Measurements from ENCODE around the gene CHST12. TPM values are rescaled to one million over a fixed set of nuclear protein-coding genes. Genes with fewer than 3 reads are reported as not detected.

CHST12 gene
- polyA plus RNA-seq, 2 donors = 6.3 to 6.8 TPM

- Histone ChIP-seq H3K36me3 (ENCODE audit: control insufficient read depth in 2 of 2, insufficient read depth in 2 of 2, low read length in 1 of 2) (no peaks in the 10 kb centered on the region), H3K4me3 (ENCODE audit: low read depth in 1 of 2, low read length in 2 of 2) (no peak overlapping the region), H3K27me3 (ENCODE audit: control insufficient read depth in 1 of 2, insufficient read depth in 2 of 2, low read length in 2 of 2) (no peaks in the 10 kb centered on the region), H3K9me3 (ENCODE audit: control insufficient read depth in 2 of 2, insufficient read depth in 1 of 2, low read depth in 1 of 2, low read length in 1 of 2) (peaks cover 0 to 9% of the 10 kb centered on the region in 2 donors), H3K27ac (ENCODE audit: low read depth in 2 of 2, low read length in 1 of 2) (no peak overlapping the region), H3K4me1 (ENCODE audit: control insufficient read depth in 2 of 2, insufficient read depth in 2 of 2, low read length in 1 of 2) (peaks cover 6 to 13% of the 10 kb centered on the region in 2 donors)
- whole genome bisulfite sequencing, 2 donors = 68 to 79% methylated on average over 16 of the region's 16 CpGs
These were observed 76.1 kb downstream of the CHST12 start for GRCh38 chr7:2479276-2480069.

- WGBS, 2 donors = 58 to 67% methylated on average over 21 of the region's 21 CpGs
These were observed 76.6 kb downstream of the CHST12 start for GRCh38 chr7:2480070-2480408.

DNA sequence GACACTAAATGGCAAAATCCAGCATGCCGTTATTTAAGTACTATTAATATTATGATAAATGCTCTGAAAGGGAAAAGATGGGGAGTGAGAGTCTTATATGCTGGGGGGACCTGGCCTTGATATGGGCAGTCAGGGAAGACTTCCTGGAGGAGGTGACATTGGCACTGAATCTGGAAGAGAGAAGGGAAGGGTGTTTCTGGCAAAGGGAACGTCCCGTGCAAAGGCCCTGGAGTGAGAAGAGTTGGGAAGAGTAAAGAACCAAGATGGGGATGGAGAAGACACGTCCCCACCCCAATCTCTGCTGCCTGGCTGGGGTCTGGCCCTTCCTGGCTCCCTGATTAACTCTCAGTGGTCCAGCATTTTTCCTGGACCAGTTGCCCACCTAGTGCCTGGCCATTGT is 77.8 kb downstream of the CHST12 start:
- Histone ChIP-seq H3K4me1 (ENCODE audit: control insufficient read depth in 2 of 2, insufficient read depth in 2 of 2, low read length in 1 of 2) (peaks cover 6 to 13% of the 10 kb centered on the region in 2 donors), H3K27me3 (ENCODE audit: control insufficient read depth in 1 of 2, insufficient read depth in 2 of 2, low read length in 2 of 2) (no peaks in the 10 kb centered on the region)
- WGBS, 2 donors = 79 to 88% methylated on average over 4 of the region's 4 CpGs

More at GRCh38 chr7:2480070-2480408, 76.6 kb downstream of the CHST12 start:
- Histone ChIP-seq H3K4me1 (ENCODE audit: control insufficient read depth in 2 of 2, insufficient read depth in 2 of 2, low read length in 1 of 2) (peaks cover 6 to 13% of the 10 kb centered on the region in 2 donors), H3K4me3 (ENCODE audit: low read depth in 1 of 2, low read length in 2 of 2) (no peak overlapping the region), H3K27ac (ENCODE audit: low read depth in 2 of 2, low read length in 1 of 2) (no peak overlapping the region), H3K9me3 (ENCODE audit: control insufficient read depth in 2 of 2, insufficient read depth in 1 of 2, low read depth in 1 of 2, low read length in 1 of 2) (peaks cover 0 to 9% of the 10 kb centered on the region in 2 donors), H3K36me3 (ENCODE audit: control insufficient read depth in 2 of 2, insufficient read depth in 2 of 2, low read length in 1 of 2) (no peaks in the 10 kb centered on the region), H3K27me3 (ENCODE audit: control insufficient read depth in 1 of 2, insufficient read depth in 2 of 2, low read length in 2 of 2) (no peaks in the 10 kb centered on the region)

GRCh38 chr7:2482725-2483451 is 79.5 kb downstream of the CHST12 start:
- Histone ChIP-seq H3K27ac (ENCODE audit: low read depth in 2 of 2, low read length in 1 of 2) (no peak overlapping the region), H3K27me3 (ENCODE audit: control insufficient read depth in 1 of 2, insufficient read depth in 2 of 2, low read length in 2 of 2) (no peaks in the 10 kb centered on the region), H3K36me3 (ENCODE audit: control insufficient read depth in 2 of 2, insufficient read depth in 2 of 2, low read length in 1 of 2) (no peaks in the 10 kb centered on the region), H3K4me1 (ENCODE audit: control insufficient read depth in 2 of 2, insufficient read depth in 2 of 2, low read length in 1 of 2) (peaks cover 5 to 9% of the 10 kb centered on the region in 2 donors), H3K4me3 (ENCODE audit: low read depth in 1 of 2, low read length in 2 of 2) (no peak overlapping the region), H3K9me3 (ENCODE audit: control insufficient read depth in 2 of 2, insufficient read depth in 1 of 2, low read depth in 1 of 2, low read length in 1 of 2) (peaks cover 0 to 9% of the 10 kb centered on the region in 2 donors)
- WGBS, 2 donors = 80 to 84% methylated on average over 10 of the region's 10 CpGs

More for the DNA sequence above, 77.8 kb downstream of the CHST12 start:
- Histone ChIP-seq H3K4me3 (ENCODE audit: low read depth in 1 of 2, low read length in 2 of 2) (no peak overlapping the region), H3K27ac (ENCODE audit: low read depth in 2 of 2, low read length in 1 of 2) (no peak overlapping the region), H3K36me3 (ENCODE audit: control insufficient read depth in 2 of 2, insufficient read depth in 2 of 2, low read length in 1 of 2) (no peaks in the 10 kb centered on the region), H3K9me3 (ENCODE audit: control insufficient read depth in 2 of 2, insufficient read depth in 1 of 2, low read depth in 1 of 2, low read length in 1 of 2) (peaks cover 0 to 9% of the 10 kb centered on the region in 2 donors)

- Histone ChIP-seq H3K27me3 (ENCODE audit: control insufficient read depth in 1 of 2, insufficient read depth in 2 of 2, low read length in 2 of 2) (no peaks in the 10 kb centered on the region), H3K27ac (ENCODE audit: low read depth in 2 of 2, low read length in 1 of 2) (no peak overlapping the region), H3K4me3 (ENCODE audit: low read depth in 1 of 2, low read length in 2 of 2) (no peak overlapping the region), H3K36me3 (ENCODE audit: control insufficient read depth in 2 of 2, insufficient read depth in 2 of 2, low read length in 1 of 2) (no peaks in the 10 kb centered on the region), H3K4me1 (ENCODE audit: control insufficient read depth in 2 of 2, insufficient read depth in 2 of 2, low read length in 1 of 2) (peaks cover 0 to 3% of the 10 kb centered on the region in 2 donors), H3K9me3 (ENCODE audit: control insufficient read depth in 2 of 2, insufficient read depth in 1 of 2, low read depth in 1 of 2, low read length in 1 of 2) (peaks cover 0 to 9% of the 10 kb centered on the region in 2 donors)
- 67 to 68% methylated on average over 5 of the region's 5 CpGs for WGBS, 2 donors
These were observed 80.1 kb downstream of the CHST12 start for GRCh38 chr7:2483494-2483893.

DNA sequence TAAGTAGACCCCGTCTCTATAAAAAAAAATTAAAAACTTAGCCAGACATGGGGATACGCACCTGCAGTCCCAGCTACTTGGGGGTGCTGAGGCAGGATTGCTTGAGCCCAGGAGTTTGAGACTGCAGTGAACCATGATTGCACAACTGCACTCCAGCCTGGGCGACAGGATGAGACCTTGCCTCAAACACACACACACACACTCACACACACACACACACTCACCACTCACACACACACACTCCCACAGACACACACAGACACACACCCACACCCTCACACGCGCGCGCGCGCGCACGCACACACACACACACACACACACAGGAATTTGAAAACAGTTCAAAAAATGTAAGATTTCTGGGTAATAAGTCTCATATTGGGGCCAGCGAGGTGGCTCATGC is 81.5 kb downstream of the CHST12 start:
- H3K27me3 ChIP-seq (ENCODE audit: control insufficient read depth in 1 of 2, insufficient read depth in 2 of 2, low read length in 2 of 2) = no peaks in the 10 kb centered on the region
- peaks cover 0 to 9% of the 10 kb centered on the region in 2 donors for H3K9me3 ChIP-seq (ENCODE audit: control insufficient read depth in 2 of 2, insufficient read depth in 1 of 2, low read depth in 1 of 2, low read length in 1 of 2)
- WGBS, 2 donors = 84 to 87% methylated on average over 12 of the region's 12 CpGs
- H3K4me1 ChIP-seq (ENCODE audit: control insufficient read depth in 2 of 2, insufficient read depth in 2 of 2, low read length in 1 of 2) = no peaks in the 10 kb centered on the region
- no peak overlapping the region for H3K27ac ChIP-seq (ENCODE audit: low read depth in 2 of 2, low read length in 1 of 2)
- no peak overlapping the region for H3K4me3 ChIP-seq (ENCODE audit: low read depth in 1 of 2, low read length in 2 of 2)
- no peaks in the 10 kb centered on the region for H3K36me3 ChIP-seq (ENCODE audit: control insufficient read depth in 2 of 2, insufficient read depth in 2 of 2, low read length in 1 of 2)

DNA sequence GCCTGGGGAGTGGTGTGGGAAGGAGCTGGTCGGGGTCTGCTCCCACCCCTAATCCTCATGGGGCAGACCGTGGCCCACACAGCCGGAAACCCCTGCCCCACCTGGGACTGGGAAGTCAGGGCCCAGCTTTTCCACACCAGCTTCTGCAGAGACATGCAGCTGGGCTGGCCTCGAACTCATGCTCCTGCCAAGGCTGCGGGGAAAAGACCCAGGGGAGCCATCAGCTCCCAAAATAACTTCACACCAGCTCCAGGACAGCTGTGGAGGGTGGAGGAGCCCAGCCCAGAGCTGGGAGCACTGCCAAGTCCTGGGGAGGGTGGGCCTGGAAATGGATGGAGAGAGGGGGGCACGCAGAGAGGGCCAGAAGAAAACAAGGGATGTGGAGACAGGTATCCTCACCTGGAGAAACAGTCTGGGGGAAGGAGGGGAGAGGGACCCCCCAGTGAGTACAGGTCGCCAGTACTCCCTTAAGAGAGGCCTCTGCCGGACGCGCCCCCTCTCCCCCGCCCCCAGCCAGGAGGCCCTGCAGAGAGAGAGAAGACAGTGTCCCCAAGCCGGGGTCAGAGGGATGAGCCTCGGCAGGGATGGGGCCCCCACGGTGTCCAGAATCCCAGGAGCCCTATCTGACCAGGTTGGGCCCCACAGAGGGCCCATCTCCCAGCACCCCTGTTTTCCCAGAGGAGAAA is 84.3 kb downstream of the CHST12 start:
- 52 to 54% methylated on average over 10 to 14 of the region's 14 CpGs for WGBS, 2 donors
- peaks cover 0 to 3% of the 10 kb centered on the region in 2 donors for H3K4me1 ChIP-seq (ENCODE audit: control insufficient read depth in 2 of 2, insufficient read depth in 2 of 2, low read length in 1 of 2)
- no peak overlapping the region for H3K27ac ChIP-seq (ENCODE audit: low read depth in 2 of 2, low read length in 1 of 2)
- H3K4me3 ChIP-seq (ENCODE audit: low read depth in 1 of 2, low read length in 2 of 2) = no peak overlapping the region
- H3K36me3 ChIP-seq (ENCODE audit: control insufficient read depth in 2 of 2, insufficient read depth in 2 of 2, low read length in 1 of 2) = no peaks in the 10 kb centered on the region
- no peaks in the 10 kb centered on the region for H3K27me3 ChIP-seq (ENCODE audit: control insufficient read depth in 1 of 2, insufficient read depth in 2 of 2, low read length in 2 of 2)
- peaks cover 0 to 5% of the 10 kb centered on the region in 2 donors for H3K9me3 ChIP-seq (ENCODE audit: control insufficient read depth in 2 of 2, insufficient read depth in 1 of 2, low read depth in 1 of 2, low read length in 1 of 2)

DNA sequence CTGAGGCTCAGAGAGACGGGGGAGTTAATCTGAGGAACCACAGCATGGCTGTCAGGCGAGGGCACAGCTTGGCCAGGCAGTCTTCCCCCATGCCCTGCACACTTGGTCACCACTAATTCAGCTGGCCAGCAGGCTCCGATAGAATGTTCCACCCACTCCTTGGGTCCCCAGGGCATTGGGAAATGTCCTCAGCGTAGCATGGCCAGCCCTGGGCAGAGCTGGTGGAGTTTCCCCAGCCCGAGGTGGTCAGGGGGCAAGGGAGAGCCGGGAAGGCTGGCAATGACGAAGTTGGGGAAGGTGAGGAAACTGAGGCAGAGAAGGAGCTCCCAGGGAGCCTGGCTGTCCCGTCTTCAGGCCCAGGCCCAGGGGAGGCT is 84.8 kb downstream of the CHST12 start:
- H3K27me3 ChIP-seq (ENCODE audit: control insufficient read depth in 1 of 2, insufficient read depth in 2 of 2, low read length in 2 of 2) = no peaks in the 10 kb centered on the region
- 61 to 67% methylated on average over 8 of the region's 8 CpGs for WGBS, 2 donors
- peaks cover 0 to 3% of the 10 kb centered on the region in 2 donors for H3K4me1 ChIP-seq (ENCODE audit: control insufficient read depth in 2 of 2, insufficient read depth in 2 of 2, low read length in 1 of 2)
- no peak overlapping the region for H3K27ac ChIP-seq (ENCODE audit: low read depth in 2 of 2, low read length in 1 of 2)
- peaks cover 0 to under 1% of the 10 kb centered on the region in 2 donors for H3K9me3 ChIP-seq (ENCODE audit: control insufficient read depth in 2 of 2, insufficient read depth in 1 of 2, low read depth in 1 of 2, low read length in 1 of 2)
- H3K4me3 ChIP-seq (ENCODE audit: low read depth in 1 of 2, low read length in 2 of 2) = no peak overlapping the region
- no peaks in the 10 kb centered on the region for H3K36me3 ChIP-seq (ENCODE audit: control insufficient read depth in 2 of 2, insufficient read depth in 2 of 2, low read length in 1 of 2)

DNA sequence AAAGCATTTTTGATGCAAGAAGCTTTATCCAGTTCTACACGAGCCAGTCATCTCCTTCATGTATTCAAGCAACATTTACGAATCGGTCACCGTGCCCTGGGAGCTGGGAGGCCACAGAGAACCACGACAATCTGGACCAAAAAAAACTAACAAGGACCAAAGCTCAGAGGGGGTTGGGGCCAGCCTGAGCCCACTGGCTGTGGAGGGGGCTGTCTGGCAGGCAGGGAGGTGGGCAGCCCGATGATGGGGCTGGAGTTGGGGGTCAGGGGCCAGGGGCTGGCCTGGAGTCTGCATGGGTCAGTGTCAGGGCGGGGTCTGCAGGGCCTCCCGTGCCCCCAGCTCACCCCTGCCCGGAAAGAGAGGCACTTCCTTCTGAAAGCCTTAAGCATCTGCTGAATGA is 85.3 kb downstream of the CHST12 start:
- 41 to 53% methylated on average over 9 of the region's 9 CpGs for WGBS, 2 donors
- Histone ChIP-seq H3K27ac (ENCODE audit: low read depth in 2 of 2, low read length in 1 of 2) (no peak overlapping the region), H3K4me1 (ENCODE audit: control insufficient read depth in 2 of 2, insufficient read depth in 2 of 2, low read length in 1 of 2) (peaks cover 0 to 3% of the 10 kb centered on the region in 2 donors), H3K4me3 (ENCODE audit: low read depth in 1 of 2, low read length in 2 of 2) (no peak overlapping the region), H3K27me3 (ENCODE audit: control insufficient read depth in 1 of 2, insufficient read depth in 2 of 2, low read length in 2 of 2) (no peaks in the 10 kb centered on the region), H3K36me3 (ENCODE audit: control insufficient read depth in 2 of 2, insufficient read depth in 2 of 2, low read length in 1 of 2) (no peaks in the 10 kb centered on the region), H3K9me3 (ENCODE audit: control insufficient read depth in 2 of 2, insufficient read depth in 1 of 2, low read depth in 1 of 2, low read length in 1 of 2) (no peaks in the 10 kb centered on the region)
